Measurements from ENCODE around the gene ODF4.
A peak's percentile ranks its signal among the peaks of the same experiment; 100 is the strongest.

The ODF4 gene

DNA sequence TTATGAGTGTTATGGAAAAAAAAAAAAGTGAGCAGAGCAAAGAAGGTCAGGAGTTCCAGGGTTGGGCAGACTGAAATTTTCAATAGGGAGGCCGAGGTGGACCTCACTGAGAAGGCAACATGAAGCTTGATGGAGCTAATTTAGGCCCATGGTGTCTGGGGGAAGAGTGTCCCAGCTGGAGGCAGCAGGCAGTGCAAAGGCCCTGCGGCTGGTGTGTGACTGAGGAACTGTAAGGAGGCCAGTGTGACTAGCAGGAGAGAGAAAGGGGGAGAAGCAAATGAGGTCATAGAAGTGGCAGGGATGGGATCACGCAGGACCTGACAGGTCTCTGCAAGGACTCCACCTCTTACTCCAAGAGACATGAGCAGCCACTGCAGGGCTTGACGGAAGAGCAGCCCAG, 19.4 kb upstream of the ODF4 start:
- TF ChIP-seq, protein P1, sequence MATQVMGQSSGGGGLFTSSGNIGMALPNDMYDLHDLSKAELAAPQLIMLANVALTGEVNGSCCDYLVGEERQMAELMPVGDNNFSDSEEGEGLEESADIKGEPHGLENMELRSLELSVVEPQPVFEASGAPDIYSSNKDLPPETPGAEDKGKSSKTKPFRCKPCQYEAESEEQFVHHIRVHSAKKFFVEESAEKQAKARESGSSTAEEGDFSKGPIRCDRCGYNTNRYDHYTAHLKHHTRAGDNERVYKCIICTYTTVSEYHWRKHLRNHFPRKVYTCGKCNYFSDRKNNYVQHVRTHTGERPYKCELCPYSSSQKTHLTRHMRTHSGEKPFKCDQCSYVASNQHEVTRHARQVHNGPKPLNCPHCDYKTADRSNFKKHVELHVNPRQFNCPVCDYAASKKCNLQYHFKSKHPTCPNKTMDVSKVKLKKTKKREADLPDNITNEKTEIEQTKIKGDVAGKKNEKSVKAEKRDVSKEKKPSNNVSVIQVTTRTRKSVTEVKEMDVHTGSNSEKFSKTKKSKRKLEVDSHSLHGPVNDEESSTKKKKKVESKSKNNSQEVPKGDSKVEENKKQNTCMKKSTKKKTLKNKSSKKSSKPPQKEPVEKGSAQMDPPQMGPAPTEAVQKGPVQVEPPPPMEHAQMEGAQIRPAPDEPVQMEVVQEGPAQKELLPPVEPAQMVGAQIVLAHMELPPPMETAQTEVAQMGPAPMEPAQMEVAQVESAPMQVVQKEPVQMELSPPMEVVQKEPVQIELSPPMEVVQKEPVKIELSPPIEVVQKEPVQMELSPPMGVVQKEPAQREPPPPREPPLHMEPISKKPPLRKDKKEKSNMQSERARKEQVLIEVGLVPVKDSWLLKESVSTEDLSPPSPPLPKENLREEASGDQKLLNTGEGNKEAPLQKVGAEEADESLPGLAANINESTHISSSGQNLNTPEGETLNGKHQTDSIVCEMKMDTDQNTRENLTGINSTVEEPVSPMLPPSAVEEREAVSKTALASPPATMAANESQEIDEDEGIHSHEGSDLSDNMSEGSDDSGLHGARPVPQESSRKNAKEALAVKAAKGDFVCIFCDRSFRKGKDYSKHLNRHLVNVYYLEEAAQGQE (IDR thresholded peaks at IDR 0.05; ENCODE audit: insufficient read depth in 1 of 2, low read depth in 2 of 2, low read length in 2 of 2) = no peak
- TF ChIP-seq POLR2AphosphoS5 (IDR thresholded peaks at IDR 0.05; ENCODE audit: low read depth, low read length) = no peak
- TF ChIP-seq FOXP2 (optimal IDR thresholded peaks at IDR 0.05; ENCODE audit: borderline replicate concordance, extremely low read depth, extremely low read length, insufficient read depth) = no peak
- TF ChIP-seq SIN3A (IDR thresholded peaks at IDR 0.05; ENCODE audit: borderline replicate concordance, insufficient read depth, low read length) = no peak
- TF ChIP-seq TAF1 (IDR thresholded peaks at IDR 0.05; ENCODE audit: borderline replicate concordance, insufficient read depth, low read length) = no peak

DNA sequence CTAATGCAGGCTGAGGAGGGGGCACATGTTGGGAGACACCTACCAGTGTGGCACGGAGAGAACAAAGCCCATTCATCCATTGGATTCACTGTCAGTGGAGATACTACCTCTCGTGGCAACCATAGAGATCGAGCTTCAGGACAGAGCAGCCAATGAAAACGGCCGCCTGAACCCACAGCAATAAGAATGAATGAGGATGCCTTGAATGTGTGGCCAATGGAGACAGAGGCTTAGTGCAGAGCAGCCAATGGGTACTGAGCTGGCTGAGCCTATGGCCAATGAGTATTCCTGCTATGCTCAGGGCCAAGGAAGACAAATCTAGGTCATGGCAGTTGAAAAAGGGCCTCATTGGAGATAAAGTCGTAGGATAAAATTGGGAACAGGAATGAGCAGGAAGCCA, 18.6 kb upstream of the ODF4 start:
- TF ChIP-seq SIN3A (IDR thresholded peaks at IDR 0.05; ENCODE audit: borderline replicate concordance, insufficient read depth, low read length) (no peak), TAF1 (IDR thresholded peaks at IDR 0.05; ENCODE audit: borderline replicate concordance, insufficient read depth, low read length) (no peak), FOXP2 (optimal IDR thresholded peaks at IDR 0.05; ENCODE audit: borderline replicate concordance, extremely low read depth, extremely low read length, insufficient read depth) (no peak), POLR2AphosphoS5 (IDR thresholded peaks at IDR 0.05; ENCODE audit: low read depth, low read length) (no peak)
- TF ChIP-seq, protein P1 (IDR thresholded peaks at IDR 0.05; ENCODE audit: insufficient read depth in 1 of 2, low read depth in 2 of 2, low read length in 2 of 2) = no peak

DNA sequence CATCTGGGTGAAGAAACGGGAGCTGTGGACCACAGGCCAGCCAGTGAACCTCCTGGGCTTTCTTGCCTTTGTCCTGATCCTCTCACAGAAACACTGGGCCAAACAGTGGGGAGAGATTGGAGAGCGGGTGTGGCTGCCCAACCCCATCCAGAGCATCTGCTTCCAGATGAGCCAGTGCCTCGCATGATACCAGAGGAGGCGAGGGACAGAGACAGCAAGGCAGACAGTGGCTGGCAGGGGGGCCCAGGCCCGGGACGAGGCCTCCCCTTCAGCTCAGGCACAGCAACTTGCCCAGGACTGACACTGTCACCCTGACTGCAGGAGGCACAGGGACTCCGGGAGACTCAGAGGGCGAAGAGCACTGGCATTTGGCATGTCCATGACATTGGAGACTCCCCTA, 17.6 kb upstream of the ODF4 start:
- TF ChIP-seq TAF1 (IDR thresholded peaks at IDR 0.05; ENCODE audit: borderline replicate concordance, insufficient read depth, low read length) (no peak), SIN3A (IDR thresholded peaks at IDR 0.05; ENCODE audit: borderline replicate concordance, insufficient read depth, low read length) (no peak)

DNA sequence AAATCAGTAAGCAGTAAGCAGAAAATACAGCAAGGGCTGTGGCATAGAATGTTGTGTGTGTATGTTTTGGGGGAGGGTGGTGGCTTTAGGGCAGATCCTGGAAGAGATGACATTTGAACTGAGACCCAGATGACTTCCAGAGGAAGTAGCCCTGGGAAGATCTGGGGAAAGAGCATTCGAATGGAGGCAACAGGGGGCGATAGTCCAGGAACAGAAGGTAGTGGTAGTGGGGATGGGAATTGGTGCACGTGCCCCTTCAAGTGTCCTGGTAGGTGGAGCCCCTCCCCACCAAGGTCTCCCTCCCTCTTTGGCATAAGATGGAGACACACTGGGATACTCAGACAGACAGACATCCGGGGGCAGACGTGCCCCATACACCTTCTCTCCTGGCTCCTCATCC, 15.5 kb upstream of the ODF4 start:
- TF ChIP-seq SIN3A (IDR thresholded peaks at IDR 0.05; ENCODE audit: borderline replicate concordance, insufficient read depth, low read length) = 0 out of 2 replicates have a peak, but pooled peaks have one; percentile 25
- no peak for TF ChIP-seq FOXP2 (optimal IDR thresholded peaks at IDR 0.05; ENCODE audit: borderline replicate concordance, extremely low read depth, extremely low read length, insufficient read depth)

DNA sequence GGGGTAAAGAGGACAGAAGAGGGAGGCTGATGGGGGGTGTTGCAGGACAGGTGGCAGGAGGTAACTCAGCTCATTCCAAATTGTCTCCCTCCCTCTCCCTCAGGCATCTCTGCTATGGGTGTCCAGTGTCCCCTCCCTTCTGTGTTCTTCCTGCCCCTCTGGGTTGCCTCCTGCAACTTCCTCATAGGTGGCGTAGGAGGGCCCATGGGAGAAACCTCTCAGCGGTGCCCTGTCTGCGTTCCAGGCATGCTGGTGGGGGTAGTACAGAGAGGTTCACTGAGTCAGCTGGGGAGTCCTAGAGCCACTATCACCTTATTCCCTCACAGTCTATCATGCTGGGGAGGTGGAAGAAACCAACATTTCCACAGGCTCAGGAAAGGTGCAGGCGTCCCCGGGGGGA, 14.7 kb upstream of the ODF4 start:
- TF ChIP-seq FOXP2 (optimal IDR thresholded peaks at IDR 0.05; ENCODE audit: borderline replicate concordance, extremely low read depth, extremely low read length, insufficient read depth) = no peak
- TF ChIP-seq POLR2AphosphoS5 (IDR thresholded peaks at IDR 0.05; ENCODE audit: low read depth, low read length) = no peak
- TF ChIP-seq TAF1 (IDR thresholded peaks at IDR 0.05; ENCODE audit: borderline replicate concordance, insufficient read depth, low read length) = no peak
- TF ChIP-seq SIN3A (IDR thresholded peaks at IDR 0.05; ENCODE audit: borderline replicate concordance, insufficient read depth, low read length) = no peak
- TF ChIP-seq, protein P1 (IDR thresholded peaks at IDR 0.05; ENCODE audit: insufficient read depth in 1 of 2, low read depth in 2 of 2, low read length in 2 of 2) = no peak

DNA sequence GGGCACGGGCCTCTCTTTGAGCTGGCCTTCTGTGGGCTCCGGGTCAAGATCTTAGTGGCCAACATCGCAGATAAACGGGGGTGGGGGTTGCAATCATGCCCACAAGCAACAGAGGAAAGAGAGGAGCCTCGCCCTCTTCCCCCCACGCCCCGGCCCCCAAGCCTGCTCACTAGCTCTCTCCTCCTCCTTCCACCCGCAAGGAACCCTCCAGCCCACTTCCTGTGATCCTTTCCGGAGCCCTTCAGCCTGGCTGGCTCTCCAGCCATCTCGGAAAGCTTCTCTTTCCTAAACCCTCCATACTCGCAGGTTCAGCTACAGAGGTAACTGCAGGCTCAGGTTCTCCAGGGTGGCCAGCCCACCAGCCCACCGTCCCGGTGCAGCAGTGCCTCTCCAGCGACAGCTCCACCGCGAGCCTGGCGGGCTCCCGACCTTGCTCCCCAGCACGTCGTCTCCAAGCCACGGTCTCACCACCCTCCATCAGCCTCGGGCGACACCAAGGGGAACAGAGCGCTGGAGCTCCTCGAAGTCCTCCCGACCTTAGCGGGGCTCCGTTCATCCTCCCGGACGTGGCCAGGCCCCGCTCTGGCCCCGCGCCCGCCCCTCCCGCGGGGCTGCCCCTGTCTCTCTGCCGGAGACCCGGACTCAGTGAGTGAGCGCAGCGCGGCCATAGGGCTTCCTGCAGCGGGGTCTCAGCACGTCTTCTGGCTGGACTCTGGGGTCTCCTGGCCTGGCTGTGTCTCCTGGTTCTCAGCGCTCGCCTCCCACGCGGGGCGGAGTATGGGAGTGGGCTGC, 12.9 kb upstream of the ODF4 start:
- TF ChIP-seq, protein P1 (IDR thresholded peaks at IDR 0.05; ENCODE audit: insufficient read depth in 1 of 2, low read depth in 2 of 2, low read length in 2 of 2) = no peak
- TF ChIP-seq FOXP2 (optimal IDR thresholded peaks at IDR 0.05; ENCODE audit: borderline replicate concordance, extremely low read depth, extremely low read length, insufficient read depth) = peak; percentile 33
- TF ChIP-seq SIN3A (IDR thresholded peaks at IDR 0.05; ENCODE audit: borderline replicate concordance, insufficient read depth, low read length) = 0 out of 2 replicates have a peak, but pooled peaks have one; percentile 48
- TF ChIP-seq POLR2AphosphoS5 (IDR thresholded peaks at IDR 0.05; ENCODE audit: low read depth, low read length) = peak; percentile 81; the same call in 1 of the 2 replicates
- TF ChIP-seq TAF1 (IDR thresholded peaks at IDR 0.05; ENCODE audit: borderline replicate concordance, insufficient read depth, low read length) = peak; percentile 48; the same call in 1 of the 2 replicates

Measured in PFSK-1 (cell line).